ENCODE results near the gene DAB2IP. TPM values are rescaled to one million over a fixed set of nuclear protein-coding genes. Genes with fewer than 3 reads are reported as not detected.

DAB2IP gene
- total RNA-seq, 1 donor from 2014 or later, result 38.0 TPM

- H3K4me3 ChIP-seq (ENCODE audit: low read depth, low read length), result no peak overlapping the region
- TF ChIP-seq CTCF (IDR thresholded peaks at IDR 0.05; ENCODE audit: insufficient read depth, low read length, poor library complexity, severe bottlenecking), result no peak
- DNase-seq (ENCODE audit: low read depth), result no peak
- no peaks in the 10 kb centered on the region for H3K36me3 ChIP-seq (ENCODE audit: control insufficient read depth, insufficient read depth, low read length)
- peaks cover 8% of the 10 kb centered on the region for H3K27me3 ChIP-seq (ENCODE audit: control insufficient read depth, insufficient read depth, low read length)
Observed at GRCh38 chr9:121807823-121808278, 156.4 kb downstream of the DAB2IP start.

- no peak for DNase-seq (ENCODE audit: low read depth)
- Histone ChIP-seq H3K36me3 (ENCODE audit: control insufficient read depth, insufficient read depth, low read length) (no peaks in the 10 kb centered on the region), H3K4me3 (ENCODE audit: low read depth, low read length) (no peak overlapping the region), H3K27me3 (ENCODE audit: control insufficient read depth, insufficient read depth, low read length) (peaks cover 7% of the 10 kb centered on the region)
- TF ChIP-seq CTCF (IDR thresholded peaks at IDR 0.05; ENCODE audit: insufficient read depth, low read length, poor library complexity, severe bottlenecking), result no peak
Observed at GRCh38 chr9:121808781-121809180, 157.3 kb downstream of the DAB2IP start.

- Histone ChIP-seq H3K27me3 (ENCODE audit: control insufficient read depth, insufficient read depth, low read length) (peaks cover 7% of the 10 kb centered on the region), H3K36me3 (ENCODE audit: control insufficient read depth, insufficient read depth, low read length) (no peaks in the 10 kb centered on the region), H3K4me3 (ENCODE audit: low read depth, low read length) (no peak overlapping the region)
- TF ChIP-seq CTCF (IDR thresholded peaks at IDR 0.05; ENCODE audit: insufficient read depth, low read length, poor library complexity, severe bottlenecking), result no peak
- DNase-seq (ENCODE audit: low read depth), result no peak
Observed at GRCh38 chr9:121809356-121810050, 158.1 kb downstream of the DAB2IP start.

- Histone ChIP-seq H3K27me3 (ENCODE audit: control insufficient read depth, insufficient read depth, low read length) (peaks cover 11% of the 10 kb centered on the region), H3K36me3 (ENCODE audit: control insufficient read depth, insufficient read depth, low read length) (no peaks in the 10 kb centered on the region), H3K4me3 (ENCODE audit: low read depth, low read length) (no peak overlapping the region)
- TF ChIP-seq CTCF (IDR thresholded peaks at IDR 0.05; ENCODE audit: insufficient read depth, low read length, poor library complexity, severe bottlenecking), result no peak
- no peak for DNase-seq (ENCODE audit: low read depth)
Observed at GRCh38 chr9:121810489-121810888, 159.1 kb downstream of the DAB2IP start.

- DNase-seq (ENCODE audit: low read depth), result no peak
- peaks cover 11% of the 10 kb centered on the region for H3K27me3 ChIP-seq (ENCODE audit: control insufficient read depth, insufficient read depth, low read length)
- H3K4me3 ChIP-seq (ENCODE audit: low read depth, low read length), result no peak overlapping the region
- TF ChIP-seq CTCF (IDR thresholded peaks at IDR 0.05; ENCODE audit: insufficient read depth, low read length, poor library complexity, severe bottlenecking), result no peak
- H3K36me3 ChIP-seq (ENCODE audit: control insufficient read depth, insufficient read depth, low read length), result no peaks in the 10 kb centered on the region
Observed at GRCh38 chr9:121811140-121811539, 159.7 kb downstream of the DAB2IP start.

- DNase-seq (ENCODE audit: low read depth), result no peak
- no peak for TF ChIP-seq CTCF (IDR thresholded peaks at IDR 0.05; ENCODE audit: insufficient read depth, low read length, poor library complexity, severe bottlenecking)
- peaks cover 11% of the 10 kb centered on the region for H3K27me3 ChIP-seq (ENCODE audit: control insufficient read depth, insufficient read depth, low read length)
- no peaks in the 10 kb centered on the region for H3K36me3 ChIP-seq (ENCODE audit: control insufficient read depth, insufficient read depth, low read length)
- H3K4me3 ChIP-seq (ENCODE audit: low read depth, low read length), result no peak overlapping the region
Observed at GRCh38 chr9:121811751-121812150, 160.3 kb downstream of the DAB2IP start.
